Muscle of arm (tissue), 12 donors: ENCODE data around the gene BLVRB. TPM values are rescaled to one million over a fixed set of nuclear protein-coding genes. Genes with fewer than 3 reads are reported as not detected.
A peak's percentile ranks its signal among the peaks of the same experiment; 100 is the strongest.
"Not testable (repeated sequence)": the region's sequence is repeated elsewhere in the genome, so short reads cannot be mapped to it uniquely, and the experiment has no call there.

Experiments used
- DNase-seq: peaks from one replicate; pipeline ENCODE4 v3.0.0-alpha.2; 2013
- polyA plus RNA-seq, 12 donors: library from polyadenylated mRNA; unstranded; fragments of 120-200 nt; gene quantifications; one replicate each; pipeline ENCODE4 v1.2.1, GENCODE V29; 2013; ENCODE audit not compliant: insufficient read length in 12 of 12

Gene BLVRB
- polyA plus RNA-seq, 12 donors = 21.9 to 68.1 (median 34.1) TPM; not detected in 1

- DNase-seq = not testable (repeated sequence)
These were observed 57.0 kb downstream of the BLVRB start for GRCh38 chr19:40408598-40408925.

- no peak for DNase-seq
These were observed 57.6 kb downstream of the BLVRB start for GRCh38 chr19:40407714-40408597.

GRCh38 chr19:40403262-40403984 is 62.1 kb downstream of the BLVRB start:
- peak; percentile 86 for DNase-seq

- no peak for DNase-seq
These were observed 65.0 kb downstream of the BLVRB start for GRCh38 chr19:40400559-40400958.

- DNase-seq = no peak
These were observed 67.0 kb downstream of the BLVRB start for GRCh38 chr19:40398417-40399131.

Other genes with a start within 250 kb of the BLVRB start
- gene TTC9B, start 247.4 kb downstream of the BLVRB start, polyA plus RNA-seq = under 1 TPM in 6 of 12 donors, not detected in 6; 0.11 to 0.26 (median 0.15) TPM
- gene CCNP, start 239.1 kb downstream of the BLVRB start, polyA plus RNA-seq = under 1 TPM in 10 of 12 donors, not detected in 2; 0.14 to 0.57 (median 0.34) TPM
- gene AKT2, start 180.4 kb downstream of the BLVRB start, polyA plus RNA-seq = 100 to 1,000 TPM; 138 to 738 (median 184) TPM
- 10 to 100 TPM in 11 of 12 donors, not detected in 1; 26.4 to 99.1 (median 57.1) TPM for gene C19orf47, start 117.3 kb downstream of the BLVRB start, polyA plus RNA-seq
- gene PLD3, start 117.0 kb downstream of the BLVRB start, polyA plus RNA-seq = 100 to 1,000 TPM in 11 of 12 donors, not detected in 1; 165 to 236 (median 213) TPM
- gene HIPK4, start 75.6 kb downstream of the BLVRB start, polyA plus RNA-seq = 1 to 10 TPM in 6 of 12 donors, under 1 TPM in 4, not detected in 2; 0.77 to 2.0 (median 1.2) TPM
- gene PRX, start 52.4 kb downstream of the BLVRB start, polyA plus RNA-seq = 1 to 10 TPM in 11 of 12 donors, not detected in 1; 5.1 to 9.6 (median 6.3) TPM
- gene SERTAD1, start 39.8 kb downstream of the BLVRB start, polyA plus RNA-seq = 1 to 10 TPM in 10 of 12 donors, not detected in 2; 3.6 to 8.2 (median 5.0) TPM
- 10 to 100 TPM in 11 of 12 donors, not detected in 1; 25.4 to 57.7 (median 44.9) TPM for gene SERTAD3, start 21.4 kb downstream of the BLVRB start, polyA plus RNA-seq
- under 1 TPM in 10 of 12 donors, not detected in 2; 0.14 to 0.83 (median 0.33) TPM for gene SPTBN4, start 1.3 kb upstream of the BLVRB start, polyA plus RNA-seq
- gene SHKBP1, start 111.1 kb upstream of the BLVRB start, polyA plus RNA-seq = 100 to 1,000 TPM in 1 of 12 donors, 10 to 100 TPM in 10, not detected in 1; 12.8 to 160 (median 19.1) TPM
- 100 to 1,000 TPM in 11 of 12 donors, not detected in 1; 146 to 328 (median 194) TPM for gene LTBP4, start 135.6 kb upstream of the BLVRB start, polyA plus RNA-seq
- gene NUMBL, start 224.9 kb upstream of the BLVRB start, polyA plus RNA-seq = 100 to 1,000 TPM in 1 of 12 donors, 10 to 100 TPM in 11; 19.9 to 119 (median 26.9) TPM